Fibroblast of lung (primary cell): Measurements from ENCODE around the gene FADS6. TPM values are rescaled to one million over a fixed set of nuclear protein-coding genes. Genes with fewer than 3 reads are reported as not detected.

Experiments used
- DNase-seq, 2 donors: peaks; one replicate each; pipeline versions ENCODE4 v3.0.0 to v3.0.0-alpha.2; 2010; ENCODE audit warnings: low read depth in 2 of 2
- H2AFZ ChIP-seq: 2 replicates; pipeline ENCODE4 v1.5.1; 2012; ENCODE audit warnings: low read length, control low read depth, inconsistent platforms
- H3K27ac ChIP-seq: 2 replicates; pipeline ENCODE4 v1.5.1; 2011; ENCODE audit warnings: low read length, control low read depth; ENCODE audit not compliant: insufficient read depth
- H3K27me3 ChIP-seq: 2 replicates; pipeline ENCODE4 v1.5.1; 2011; ENCODE audit warnings: mild to moderate bottlenecking, low read length; ENCODE audit not compliant: control insufficient read depth, insufficient read depth
- H3K36me3 ChIP-seq: 2 replicates; pipeline ENCODE4 v1.5.1; 2011; ENCODE audit warnings: low read length; ENCODE audit not compliant: control insufficient read depth, insufficient read depth
- H3K4me1 ChIP-seq: 2 replicates; pipeline ENCODE4 v1.5.1; 2011; ENCODE audit warnings: low read length; ENCODE audit not compliant: control insufficient read depth, insufficient read depth; ENCODE audit errors: extremely low read depth
- H3K4me2 ChIP-seq: 2 replicates; pipeline ENCODE4 v1.5.1; 2011; ENCODE audit warnings: low read length, control low read depth; ENCODE audit not compliant: insufficient read depth; ENCODE audit errors: extremely low read depth
- H3K4me3 ChIP-seq, 4 experiments: fragments of 200-600 bp in 1 of 4; sonication (generic) in 1 of 4; replicated peaks in 1 of 4; 2 replicates each; pipeline ENCODE4 v1.5.1; 2011 to 2016; ENCODE audit warnings: low read length in 4 of 4, low read depth in 3 of 4, mild to moderate bottlenecking in 3 of 4, control low read depth in 2 of 4, inconsistent platforms in 1 of 4, mixed read lengths in 1 of 4; ENCODE audit not compliant: insufficient read depth in 1 of 4; ENCODE audit errors: control extremely low read depth in 1 of 4
- H3K79me2 ChIP-seq: 2 replicates; pipeline ENCODE4 v1.5.1; 2012; ENCODE audit warnings: mild to moderate bottlenecking, low read length, inconsistent platforms; ENCODE audit not compliant: control insufficient read depth, insufficient read depth
- H3K9ac ChIP-seq: 2 replicates; pipeline ENCODE4 v1.5.1; 2011; ENCODE audit warnings: mild to moderate bottlenecking, low read length, control low read depth; ENCODE audit not compliant: insufficient read depth
- H3K9me3 ChIP-seq: 2 replicates; pipeline ENCODE4 v1.5.1; 2012; ENCODE audit warnings: low read depth, low read length; ENCODE audit not compliant: control insufficient read depth, insufficient read depth
- H4K20me1 ChIP-seq: 2 replicates; pipeline ENCODE4 v1.5.1; 2011; ENCODE audit warnings: low read length; ENCODE audit not compliant: control insufficient read depth, insufficient read depth; ENCODE audit errors: extremely low read depth
- CTCF ChIP-seq, 2 donors: IDR thresholded peaks in 1 of 2; conservative IDR thresholded peaks in 1 of 2; 1 replicate in 1 of 2; 2 replicates in 1 of 2; pipeline ENCODE4 v1.5.1; 2011 to 2012; ENCODE audit warnings: low read length in 2 of 2, control low read depth in 1 of 2, inconsistent platforms in 1 of 2, low read depth in 1 of 2, mild to moderate bottlenecking in 1 of 2
- EZH2 ChIP-seq: IDR thresholded peaks from 2 replicates; pipeline ENCODE4 v1.5.1; 2012; ENCODE audit warnings: low read length, control low read depth, mild to moderate bottlenecking; ENCODE audit errors: missing control alignments
- polyA plus RNA-seq, 2 donors: library from polyadenylated mRNA; depleted of rRNA in 1 of 2; stranded (reverse) in 1 of 2; unstranded in 1 of 2; fragments of >200 nt; gene quantifications; 2 replicates each; pipeline ENCODE4 v1.2.1, GENCODE V29; 2011 to 2012; ENCODE audit warnings: missing spikeins in 1 of 2
- total RNA-seq: library from RNA; depleted of rRNA; stranded (reverse); fragments of >200 nt; gene quantifications from 2 replicates; pipeline ENCODE4 v1.2.1, GENCODE V29; 2014

FADS6 gene
- total and polyA plus RNA-seq, 2 donors (not counting 1 experiment from before 2014, with no cell fraction given): not detected

GRCh38 chr17:74848656-74849399, 44.6 kb downstream of the FADS6 start:
- Histone ChIP-seq H3K36me3 (no peaks in the 10 kb centered on the region), H3K27ac (no peak overlapping the region), H3K79me2 (no peaks in the 10 kb centered on the region), H3K9me3 (no peaks in the 10 kb centered on the region), H3K27me3 (peaks cover 26% of the 10 kb centered on the region), H3K4me2 (no peak overlapping the region), H4K20me1 (no peaks in the 10 kb centered on the region), H3K4me3 (no peak overlapping the region), H3K9ac (no peak overlapping the region), H3K4me1 (no peaks in the 10 kb centered on the region), H2AFZ (no peak overlapping the region)
- TF ChIP-seq CTCF (conservative IDR thresholded peaks at IDR 0.05 in 1 of 2, IDR thresholded peaks at IDR 0.05 in 1 of 2; ENCODE audit: low read depth in 1 of 2, low read length in 2 of 2) (no peak), EZH2 (no peak)
- DNase-seq: no peak

GRCh38 chr17:74846621-74847020, 46.8 kb downstream of the FADS6 start:
- H3K4me2 ChIP-seq: no peak overlapping the region
- H3K79me2 ChIP-seq: no peaks in the 10 kb centered on the region
- peaks cover 5% of the 10 kb centered on the region for H3K27me3 ChIP-seq
- no peaks in the 10 kb centered on the region for H4K20me1 ChIP-seq
- H3K36me3 ChIP-seq: no peaks in the 10 kb centered on the region
- no peaks in the 10 kb centered on the region for H3K4me1 ChIP-seq
- H3K4me3 ChIP-seq: no peak overlapping the region
- TF ChIP-seq CTCF (conservative IDR thresholded peaks at IDR 0.05 in 1 of 2, IDR thresholded peaks at IDR 0.05 in 1 of 2; ENCODE audit: low read depth in 1 of 2, low read length in 2 of 2) (no peak), EZH2 (no peak)
- DNase-seq: no peak
- no peak overlapping the region for H3K27ac ChIP-seq
- H2AFZ ChIP-seq: no peak overlapping the region
- H3K9me3 ChIP-seq: no peaks in the 10 kb centered on the region
- no peak overlapping the region for H3K9ac ChIP-seq

- Histone ChIP-seq H3K27ac (no peak overlapping the region), H3K27me3 (no peaks in the 10 kb centered on the region), H3K9ac (no peak overlapping the region), H3K4me2 (no peak overlapping the region), H4K20me1 (no peaks in the 10 kb centered on the region), H3K79me2 (no peaks in the 10 kb centered on the region), H3K4me3 (no peak overlapping the region), H3K9me3 (no peaks in the 10 kb centered on the region), H3K4me1 (peaks cover 6% of the 10 kb centered on the region), H3K36me3 (no peaks in the 10 kb centered on the region), H2AFZ (no peak overlapping the region)
- TF ChIP-seq CTCF (conservative IDR thresholded peaks at IDR 0.05 in 1 of 2, IDR thresholded peaks at IDR 0.05 in 1 of 2; ENCODE audit: low read depth in 1 of 2, low read length in 2 of 2) (no peak), EZH2 (no peak)
- DNase-seq: no peak
Observed at GRCh38 chr17:74843352-74843627, 50.1 kb downstream of the FADS6 start.
